IgD-negative memory B cell (primary cell): ENCODE results near the gene EIF5. TPM values are rescaled to one million over a fixed set of nuclear protein-coding genes. Genes with fewer than 3 reads are reported as not detected.

Experiments used
- H3K27ac Mint-ChIP-seq, 3 donors: one replicate each; pipeline ENCODE4 v1.8.0; 2020 to 2022; ENCODE audit warnings: mild to moderate bottlenecking in 3 of 3, mixed read lengths in 3 of 3, moderate library complexity in 1 of 3
- H3K27me3 Mint-ChIP-seq: one replicate; pipeline ENCODE4 v1.8.0; 2021; ENCODE audit warnings: mixed read lengths
- H3K36me3 Mint-ChIP-seq: one replicate; pipeline ENCODE4 v1.8.0; 2020; ENCODE audit warnings: mild to moderate bottlenecking, mixed read lengths
- H3K4me1 Mint-ChIP-seq, 3 donors: one replicate each; pipeline ENCODE4 v1.8.0; 2020 to 2022; ENCODE audit warnings: mixed read lengths in 3 of 3, mild to moderate bottlenecking in 1 of 3
- H3K4me3 Mint-ChIP-seq, 4 donors: one replicate each; pipeline ENCODE4 v1.8.0; 2020 to 2022; ENCODE audit warnings: mild to moderate bottlenecking in 4 of 4, mixed read lengths in 4 of 4, moderate library complexity in 3 of 4
- H3K9me3 Mint-ChIP-seq, 3 donors: one replicate each; pipeline ENCODE4 v1.8.0; 2020 to 2021; ENCODE audit warnings: mixed read lengths in 3 of 3, mild to moderate bottlenecking in 1 of 3
- polyA plus RNA-seq: library from polyadenylated mRNA; unstranded; fragments of 300-500 nt; fragmentation: Illumina TruSeq; gene quantifications from one replicate; pipeline ENCODE4 v1.2.3, GENCODE V29; 2021

The EIF5 gene
- polyA plus RNA-seq, 1 donor from 2014 or later: 372 TPM

DNA sequence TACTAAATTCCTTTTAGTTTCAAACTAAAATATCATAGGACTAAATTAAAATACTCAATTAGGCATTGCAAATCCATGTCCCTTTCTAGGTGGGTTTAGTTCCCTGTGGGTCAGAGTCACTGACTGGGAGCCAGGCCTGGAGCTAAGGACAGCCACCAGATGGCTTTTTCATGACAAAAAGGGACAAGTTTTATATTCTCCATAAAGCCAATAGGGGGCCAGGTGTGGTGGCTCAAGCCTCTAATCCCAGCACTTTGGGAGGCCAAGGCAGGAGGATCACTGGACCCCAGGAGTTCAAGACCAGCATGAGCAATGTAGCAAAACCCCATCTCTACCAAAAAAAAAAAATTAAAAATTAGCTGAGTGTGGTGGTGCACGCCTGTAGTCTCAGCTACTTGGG is 35.4 kb upstream of the EIF5 start:
- H3K36me3 Mint-ChIP-seq: no peaks in the 10 kb centered on the region
- H3K4me3 Mint-ChIP-seq: no peak overlapping the region
- H3K27me3 Mint-ChIP-seq: peaks cover 2% of the 10 kb centered on the region
- H3K27ac Mint-ChIP-seq: no peak overlapping the region
- H3K4me1 Mint-ChIP-seq: no peaks in the 10 kb centered on the region
- no peaks in the 10 kb centered on the region for H3K9me3 Mint-ChIP-seq

DNA sequence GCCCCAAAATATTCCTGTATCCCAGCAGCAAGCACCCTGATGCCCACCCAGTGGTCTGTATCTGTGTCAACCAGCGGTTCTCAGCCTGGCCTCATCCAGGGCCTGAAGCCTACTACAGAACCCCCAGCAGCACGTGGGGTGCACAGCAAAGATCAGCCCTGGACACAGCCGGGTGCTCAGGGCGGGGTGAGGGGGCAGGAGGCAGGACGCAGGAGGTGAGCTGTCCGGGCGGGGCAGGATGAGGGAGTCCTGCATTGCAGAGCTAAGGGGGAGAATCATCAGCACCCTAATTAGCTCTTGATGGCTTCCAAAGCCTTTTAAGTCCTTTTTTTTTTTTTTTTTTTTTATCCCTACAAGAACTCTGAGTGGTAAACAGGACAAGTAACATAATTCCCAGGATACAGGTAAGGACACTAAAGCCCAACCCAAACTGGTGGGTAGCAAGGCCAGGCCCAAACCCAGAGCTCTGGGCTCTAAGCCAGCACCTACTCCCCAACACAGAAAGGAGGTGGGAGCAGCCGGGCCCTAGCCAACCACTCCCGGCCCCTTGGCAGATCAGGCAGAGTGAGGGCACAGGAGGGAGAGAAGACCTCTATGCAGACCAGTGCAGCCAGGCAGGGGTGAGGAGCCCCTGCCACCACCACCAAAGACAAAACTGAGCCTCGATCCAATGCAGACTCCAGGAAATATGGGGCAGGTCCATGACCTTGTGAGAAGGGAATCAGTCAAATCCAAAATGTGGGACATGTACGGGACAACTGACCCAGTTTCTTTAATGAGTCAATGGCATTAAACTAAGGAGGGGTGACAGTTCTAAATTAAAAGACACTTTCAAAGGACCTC is 32.3 kb upstream of the EIF5 start:
- Mint-ChIP-seq H3K9me3 (no peaks in the 10 kb centered on the region), H3K4me3 (no peak overlapping the region), H3K36me3 (no peaks in the 10 kb centered on the region), H3K27me3 (peaks cover 5% of the 10 kb centered on the region), H3K4me1 (no peaks in the 10 kb centered on the region), H3K27ac (no peak overlapping the region)

DNA sequence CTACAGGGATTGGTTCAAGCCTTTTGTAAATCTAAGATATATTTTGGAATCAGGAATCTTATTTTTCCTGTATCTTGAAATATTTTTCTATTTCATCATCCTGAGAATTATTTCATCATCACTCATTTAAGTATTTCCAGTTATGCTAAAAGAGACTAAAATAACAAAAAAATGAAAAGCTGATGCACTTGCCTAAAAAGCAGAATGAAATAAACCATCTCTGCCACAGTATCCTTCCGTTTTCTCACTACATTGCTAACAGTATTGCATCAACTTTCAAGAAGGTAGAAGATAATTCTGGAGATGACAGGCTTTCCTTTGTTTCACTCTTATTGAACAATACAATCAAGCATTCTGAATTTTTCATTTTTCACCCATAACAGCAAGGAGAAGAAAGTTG is 31.1 kb upstream of the EIF5 start:
- Mint-ChIP-seq H3K9me3 (no peaks in the 10 kb centered on the region), H3K27me3 (peaks cover 9% of the 10 kb centered on the region), H3K4me3 (no peak overlapping the region), H3K4me1 (peaks cover 0 to under 1% (median 0%) of the 10 kb centered on the region in 3 donors), H3K36me3 (no peaks in the 10 kb centered on the region), H3K27ac (no peak overlapping the region)

DNA sequence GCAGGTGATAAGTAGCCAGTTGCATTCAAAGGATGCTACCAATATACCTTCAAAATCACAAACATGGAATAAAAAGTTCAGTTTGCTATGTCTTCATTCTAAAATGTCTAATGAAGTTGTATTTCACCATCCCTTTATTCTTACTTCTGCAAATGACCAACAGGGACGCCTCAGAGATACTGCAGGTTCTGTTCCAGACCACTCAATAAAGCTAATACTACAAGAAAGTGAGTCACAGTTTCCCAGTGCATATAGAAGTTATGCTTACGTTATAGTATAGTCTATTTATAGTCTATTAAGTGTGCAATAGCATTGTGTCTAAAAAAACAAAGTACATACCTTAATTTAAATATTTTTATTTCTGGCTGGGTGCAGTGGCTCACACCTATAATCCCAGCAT is 29.3 kb upstream of the EIF5 start:
- Mint-ChIP-seq H3K9me3 (no peaks in the 10 kb centered on the region), H3K36me3 (no peaks in the 10 kb centered on the region), H3K27ac (no peak overlapping the region), H3K4me1 (peaks cover 0 to 3% (median 0%) of the 10 kb centered on the region in 3 donors), H3K4me3 (no peak overlapping the region), H3K27me3 (peaks cover 7% of the 10 kb centered on the region)

DNA sequence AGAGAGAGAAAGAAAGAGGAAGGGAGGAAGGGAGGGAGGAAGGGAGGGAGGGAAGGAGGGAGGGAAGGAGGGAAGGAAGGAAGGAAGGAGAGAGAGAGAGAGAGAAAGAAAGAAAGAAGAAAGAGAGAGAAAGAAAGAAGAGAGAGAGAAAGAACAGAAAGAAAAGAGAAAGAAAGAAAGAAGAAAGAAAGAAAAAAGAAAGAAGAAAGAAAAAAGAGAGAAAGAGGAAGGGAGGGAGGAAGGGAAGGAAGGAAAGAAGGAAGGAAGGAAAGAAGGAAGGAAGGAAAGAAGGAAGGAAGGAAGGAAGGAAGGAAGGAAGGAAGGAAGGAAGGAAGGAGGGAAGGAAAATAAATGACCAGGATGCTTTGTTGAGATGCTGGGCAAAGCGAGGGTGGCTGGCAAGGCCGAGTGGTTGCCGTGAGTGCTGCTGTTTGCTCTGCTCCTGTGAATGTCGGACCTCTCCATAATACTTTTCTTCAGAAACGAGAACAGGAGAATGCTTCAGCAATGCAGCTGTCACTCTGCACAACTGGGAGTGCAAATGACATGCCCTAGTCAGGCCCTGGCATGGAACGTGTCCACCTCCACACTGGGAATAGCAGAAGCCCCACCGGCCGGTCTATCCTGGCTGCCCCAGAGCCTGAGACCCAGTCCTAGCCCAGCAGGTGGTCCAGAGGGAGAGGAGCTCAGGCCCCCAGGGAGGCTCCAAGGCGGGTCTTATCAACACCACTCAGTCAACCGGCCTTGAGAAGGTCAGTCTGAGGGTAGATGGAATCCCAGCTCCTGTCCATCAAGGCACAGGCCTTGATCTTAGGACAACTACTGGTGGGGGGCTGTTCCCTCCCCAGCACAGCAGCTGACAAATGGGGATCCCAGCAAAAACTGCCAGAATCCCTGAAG is 25.1 kb upstream of the EIF5 start:
- Mint-ChIP-seq H3K27ac (peak overlapping the region in 1 of 3 donors; percentile 87), H3K27me3 (peaks cover 12% of the 10 kb centered on the region), H3K36me3 (no peaks in the 10 kb centered on the region), H3K4me3 (no peak overlapping the region), H3K4me1 (peaks cover 0 to 3% (median 0%) of the 10 kb centered on the region in 3 donors), H3K9me3 (no peaks in the 10 kb centered on the region)

DNA sequence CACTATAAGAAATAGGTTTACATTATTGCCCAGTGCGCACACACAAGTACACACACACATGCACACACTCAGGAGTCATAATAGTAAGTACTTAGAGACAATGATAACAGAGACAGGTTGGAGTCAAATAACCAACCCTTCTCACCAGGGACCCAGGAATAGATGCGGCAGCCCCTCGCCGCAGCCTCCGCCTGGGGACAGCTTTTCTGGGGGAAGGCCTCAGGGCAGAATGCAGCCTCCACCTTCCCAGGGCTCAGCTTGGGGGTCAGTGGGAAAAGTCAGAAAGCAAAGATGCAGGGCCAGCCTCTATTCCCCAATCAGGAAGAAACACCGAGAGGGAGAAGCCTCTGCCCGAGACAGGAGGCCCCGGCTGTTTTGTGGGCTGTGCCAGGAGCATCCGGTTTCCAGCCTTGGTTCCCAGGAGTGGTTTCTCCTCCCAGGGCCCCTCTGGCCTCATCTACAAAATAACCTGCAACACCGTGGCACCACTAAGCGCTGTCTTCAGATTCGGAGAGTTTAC is 23.4 kb upstream of the EIF5 start:
- H3K4me3 Mint-ChIP-seq: no peak overlapping the region
- H3K9me3 Mint-ChIP-seq: no peaks in the 10 kb centered on the region
- H3K27me3 Mint-ChIP-seq: peaks cover 10% of the 10 kb centered on the region
- H3K27ac Mint-ChIP-seq: no peak overlapping the region
- peaks cover 0 to 3% (median 0%) of the 10 kb centered on the region in 3 donors for H3K4me1 Mint-ChIP-seq
- no peaks in the 10 kb centered on the region for H3K36me3 Mint-ChIP-seq

DNA sequence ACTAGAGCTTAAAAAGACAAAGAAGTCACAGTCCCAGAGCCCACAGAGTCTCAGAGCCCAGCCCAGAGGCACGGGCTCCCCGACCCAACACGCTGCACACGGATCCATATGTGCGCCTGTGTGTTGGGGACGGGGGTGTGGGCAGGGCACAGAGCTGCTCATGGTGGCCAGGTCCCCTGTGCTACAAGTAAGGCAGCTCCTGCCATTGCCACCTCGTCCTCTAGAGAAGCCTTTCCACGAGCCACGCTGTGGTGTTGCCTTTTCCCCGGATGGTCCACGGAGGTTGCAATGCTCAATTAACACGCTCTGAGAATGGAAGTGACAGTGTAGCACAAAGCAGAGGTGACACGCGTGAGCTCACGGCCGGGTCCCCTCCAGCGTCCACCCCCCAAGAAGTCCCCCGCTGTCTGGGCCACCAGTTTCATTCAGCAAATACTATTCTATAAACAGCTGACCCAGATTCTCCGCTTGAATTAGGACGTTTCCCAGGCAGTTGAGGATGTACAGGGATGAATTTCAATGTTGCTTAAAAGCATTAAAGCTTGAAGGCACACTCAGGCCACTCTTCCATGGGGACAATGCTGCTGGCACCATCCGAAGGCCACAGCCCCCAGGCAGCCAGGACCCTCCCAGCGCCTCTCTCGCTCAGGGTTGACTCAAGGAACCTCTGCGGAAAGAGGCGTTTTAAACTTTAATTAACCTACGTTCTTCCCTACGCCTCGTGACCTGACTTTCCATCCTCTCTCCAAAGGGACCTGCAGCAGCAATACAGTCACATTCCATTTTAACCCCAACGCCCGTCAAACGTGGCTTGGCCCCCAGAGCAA is 22.7 kb upstream of the EIF5 start:
- Mint-ChIP-seq H3K36me3 (no peaks in the 10 kb centered on the region), H3K27ac (no peak overlapping the region), H3K27me3 (peaks cover 10% of the 10 kb centered on the region), H3K9me3 (no peaks in the 10 kb centered on the region), H3K4me1 (peaks cover 0 to 3% (median 0%) of the 10 kb centered on the region in 3 donors), H3K4me3 (no peak overlapping the region)

DNA sequence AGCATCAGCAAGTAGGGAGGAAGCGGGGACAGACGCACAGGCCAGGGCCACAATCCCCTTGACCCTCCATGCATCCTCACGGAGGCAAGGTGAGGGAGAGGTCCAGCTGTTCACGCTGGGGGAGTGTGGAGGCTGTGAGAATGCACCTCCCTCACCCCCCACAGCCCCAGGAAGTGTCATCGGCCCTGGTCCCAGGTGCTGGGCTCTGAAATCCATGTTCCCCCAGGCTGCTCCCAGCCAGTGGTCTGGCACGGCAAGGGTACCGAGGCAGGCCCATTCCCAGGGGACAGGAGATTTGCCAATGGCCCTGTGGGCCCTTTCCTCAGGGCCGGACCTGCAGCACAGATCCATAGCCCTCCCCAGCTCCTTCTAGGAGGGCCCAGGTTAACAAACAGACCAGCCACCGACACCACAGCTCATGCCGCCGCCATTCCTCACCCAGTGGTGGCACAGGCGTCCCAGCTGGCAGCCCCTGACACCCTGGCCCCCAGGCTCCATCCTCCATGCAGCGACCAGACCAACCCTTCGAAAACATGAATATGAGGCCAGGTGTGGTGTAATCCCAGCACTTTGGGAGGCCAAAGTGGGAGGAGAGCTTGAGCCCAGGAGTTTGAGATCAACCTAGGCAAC is 21.9 kb upstream of the EIF5 start:
- no peak overlapping the region for H3K27ac Mint-ChIP-seq
- peaks cover 14% of the 10 kb centered on the region for H3K27me3 Mint-ChIP-seq
- H3K4me1 Mint-ChIP-seq: peaks cover 0 to 3% (median 0%) of the 10 kb centered on the region in 3 donors
- H3K9me3 Mint-ChIP-seq: no peaks in the 10 kb centered on the region
- no peak overlapping the region for H3K4me3 Mint-ChIP-seq
- H3K36me3 Mint-ChIP-seq: no peaks in the 10 kb centered on the region

DNA sequence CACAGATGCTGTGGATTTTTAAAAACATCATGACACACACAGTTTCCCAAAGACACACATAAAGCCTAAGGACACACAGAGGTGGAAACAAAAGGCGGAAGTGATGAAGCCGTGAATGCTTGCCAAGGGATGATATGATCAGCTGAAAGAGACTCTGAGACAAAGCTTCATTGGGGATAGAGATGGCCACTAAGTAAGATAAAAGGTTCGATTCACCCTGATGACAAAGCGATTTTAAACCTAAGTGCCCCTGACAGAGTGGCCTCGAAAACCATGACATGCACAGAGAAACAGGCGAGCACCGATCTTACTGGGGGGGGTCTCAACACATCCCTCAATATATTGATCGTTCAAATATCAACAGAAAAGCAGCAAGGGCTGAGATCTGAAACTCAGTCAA is 20.3 kb upstream of the EIF5 start:
- Mint-ChIP-seq H3K36me3 (no peaks in the 10 kb centered on the region), H3K27ac (no peak overlapping the region), H3K4me1 (peaks cover 0 to under 1% (median 0%) of the 10 kb centered on the region in 3 donors), H3K27me3 (peaks cover 22% of the 10 kb centered on the region), H3K4me3 (no peak overlapping the region), H3K9me3 (no peaks in the 10 kb centered on the region)

DNA sequence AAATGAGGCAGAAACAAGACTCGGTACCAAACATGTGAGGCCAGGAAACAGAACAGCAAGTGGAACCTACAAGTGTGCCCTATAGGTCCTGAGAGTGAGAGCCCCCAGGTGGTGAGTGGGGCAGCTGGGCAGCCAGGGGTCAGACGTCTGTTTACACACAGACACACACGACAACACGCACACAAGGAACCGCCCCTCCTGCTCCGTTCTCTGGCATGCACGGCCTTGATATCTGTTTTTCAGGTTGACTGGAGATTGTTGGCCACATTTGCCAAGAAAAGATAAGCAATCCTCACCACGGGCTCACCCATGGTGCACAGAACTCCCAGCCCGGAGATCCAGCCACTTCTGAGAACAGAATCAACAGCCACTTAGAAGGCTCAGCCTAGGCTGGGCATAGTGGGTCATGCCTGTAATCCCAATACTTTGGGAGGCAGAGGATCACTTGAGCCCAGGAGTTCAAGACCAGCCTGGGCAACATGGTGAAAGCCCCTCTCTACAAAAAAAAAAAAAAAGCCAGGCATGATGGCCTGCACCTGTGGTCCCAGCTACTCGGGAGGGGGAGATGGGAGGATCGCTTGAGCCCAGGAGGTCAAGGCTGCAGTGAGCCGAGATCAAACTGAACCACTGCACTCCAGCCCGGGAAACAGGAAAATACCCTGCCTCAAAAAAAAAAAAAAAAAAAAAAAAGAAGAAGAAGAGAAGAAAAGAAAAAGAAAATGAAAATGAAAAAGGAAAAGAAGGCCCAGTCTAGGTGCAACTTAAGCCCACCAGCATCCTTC is 19.4 kb upstream of the EIF5 start:
- H3K27me3 Mint-ChIP-seq: peaks cover 27% of the 10 kb centered on the region
- no peak overlapping the region for H3K4me3 Mint-ChIP-seq
- no peak overlapping the region for H3K27ac Mint-ChIP-seq
- H3K4me1 Mint-ChIP-seq: peaks cover 0 to 2% (median 2%) of the 10 kb centered on the region in 3 donors
- no peaks in the 10 kb centered on the region for H3K9me3 Mint-ChIP-seq
- H3K36me3 Mint-ChIP-seq: no peaks in the 10 kb centered on the region

DNA sequence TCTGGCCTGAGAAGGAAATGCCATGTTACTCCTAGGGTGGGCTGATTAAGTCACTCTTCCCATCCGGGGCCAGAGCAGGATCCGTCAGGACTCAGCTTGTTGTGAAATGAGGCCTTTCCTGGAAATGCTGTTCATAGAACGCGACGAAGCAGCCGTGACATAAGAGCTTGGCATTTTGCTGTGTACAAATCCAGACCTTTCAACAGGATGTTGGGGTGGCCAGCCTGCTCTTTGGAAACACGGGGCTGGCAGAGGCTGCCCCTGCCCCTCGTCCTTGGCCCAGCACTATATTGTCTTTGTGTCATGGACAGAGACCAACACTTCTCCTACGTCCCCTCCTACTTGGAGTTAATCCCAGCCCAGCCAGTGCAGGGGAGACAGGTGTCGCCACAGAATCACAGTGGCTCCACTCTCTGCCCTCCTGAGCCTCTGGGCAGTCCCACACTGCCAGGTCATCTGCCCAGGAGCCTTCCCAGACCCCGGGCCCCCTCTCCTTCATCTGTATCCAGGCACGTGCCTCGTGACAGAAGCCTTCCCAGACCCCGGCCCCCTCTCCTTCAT is 18.6 kb upstream of the EIF5 start:
- H3K27ac Mint-ChIP-seq: no peak overlapping the region

DNA sequence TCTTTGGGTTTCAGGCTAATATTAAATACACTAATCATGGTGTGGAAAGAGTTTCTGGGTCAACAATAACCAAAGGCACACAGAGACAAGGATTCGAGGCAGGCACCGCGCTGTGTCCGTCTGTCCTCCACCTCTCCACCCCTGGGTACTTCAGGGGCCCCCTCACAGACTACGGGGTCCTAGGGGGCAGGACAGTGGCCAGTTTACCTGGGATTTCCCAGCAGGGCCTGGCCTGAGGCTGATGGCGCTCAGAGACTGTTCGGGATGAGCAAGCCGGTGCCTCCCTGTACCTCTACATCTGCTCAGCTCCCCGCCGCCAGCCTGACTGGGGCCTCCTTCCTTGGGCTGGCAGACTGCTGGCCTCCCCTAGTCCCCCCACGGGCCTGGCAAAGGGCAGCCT is 18.1 kb upstream of the EIF5 start:
- Mint-ChIP-seq H3K9me3 (no peaks in the 10 kb centered on the region), H3K4me1 (peaks cover 0 to 2% (median 2%) of the 10 kb centered on the region in 3 donors), H3K36me3 (no peaks in the 10 kb centered on the region), H3K27ac (no peak overlapping the region), H3K4me3 (no peak overlapping the region), H3K27me3 (peaks cover 30% of the 10 kb centered on the region)

More for the DNA sequence above, 18.6 kb upstream of the EIF5 start:
- Mint-ChIP-seq H3K36me3 (no peaks in the 10 kb centered on the region), H3K4me1 (peaks cover 0 to 2% (median 2%) of the 10 kb centered on the region in 3 donors), H3K4me3 (no peak overlapping the region), H3K9me3 (no peaks in the 10 kb centered on the region), H3K27me3 (peaks cover 31% of the 10 kb centered on the region)

DNA sequence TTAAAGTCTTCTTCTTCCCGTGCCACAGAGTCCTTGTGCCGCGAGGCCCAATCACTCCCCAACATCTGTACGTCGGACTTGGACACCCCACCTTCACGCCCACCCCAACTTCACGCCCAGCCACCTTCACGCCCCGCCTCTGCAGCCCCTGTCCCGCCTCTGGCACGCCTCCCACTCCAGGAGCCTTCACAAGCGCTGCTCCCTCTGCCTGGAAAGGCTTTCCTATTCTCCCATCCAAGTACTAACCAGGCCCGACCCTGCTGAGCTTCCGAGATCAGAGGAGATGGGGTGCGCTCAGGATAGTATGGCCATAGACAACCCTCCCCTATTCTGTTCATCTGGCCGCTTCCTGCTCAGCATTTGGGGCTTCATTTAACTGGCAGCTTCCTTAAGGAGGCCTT is 17.3 kb upstream of the EIF5 start:
- Mint-ChIP-seq H3K27ac (no peak overlapping the region), H3K9me3 (no peaks in the 10 kb centered on the region), H3K36me3 (no peaks in the 10 kb centered on the region), H3K4me1 (peaks cover 0 to 2% (median 2%) of the 10 kb centered on the region in 3 donors), H3K27me3 (peaks cover 29% of the 10 kb centered on the region), H3K4me3 (no peak overlapping the region)
